Endothelial cell of umbilical vein (primary cell): Measurements from ENCODE around the gene PTPN3.

Experiments
- POLR2AphosphoS5 ChIP-seq: IDR thresholded peaks from 2 replicates; pipeline ENCODE4 v1.6.1; 2012; ENCODE audit warnings: low read depth, mild to moderate bottlenecking, control low read depth, low read length, moderate library complexity; ENCODE audit not compliant: insufficient read depth
- TF ChIP-seq, protein P1 (sequence below), 2 donors: IDR thresholded peaks; 1 replicate in 1 of 2; 2 replicates in 1 of 2; pipeline ENCODE4 v1.5.1; 2011; ENCODE audit warnings: low read length in 2 of 2, mild to moderate bottlenecking in 2 of 2, moderate library complexity in 2 of 2, control low read depth in 1 of 2, inconsistent platforms in 1 of 2, low read depth in 1 of 2; ENCODE audit not compliant: insufficient read depth in 1 of 2; ENCODE audit errors: extremely low read depth in 1 of 2

DNA sequence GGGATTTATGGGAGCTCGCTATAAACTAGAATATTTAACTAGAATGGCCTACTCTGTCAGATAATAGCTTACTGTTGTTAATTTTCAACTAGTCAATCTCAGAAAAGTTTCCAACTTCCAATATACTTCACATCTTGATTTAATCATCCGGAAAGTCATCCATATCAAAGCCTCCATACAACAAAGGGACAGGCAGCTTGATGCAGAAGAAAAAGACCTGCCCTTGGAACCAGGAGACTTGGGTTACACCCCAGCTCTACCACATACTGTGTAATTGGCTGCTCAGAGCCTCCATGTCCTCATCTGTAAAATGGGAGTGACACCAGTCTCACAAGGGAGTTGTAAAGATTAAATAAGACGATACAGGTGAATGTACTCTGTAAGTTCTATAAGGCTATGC lies 1.9 kb downstream of the PTPN3 start:
- TF ChIP-seq, protein P1, sequence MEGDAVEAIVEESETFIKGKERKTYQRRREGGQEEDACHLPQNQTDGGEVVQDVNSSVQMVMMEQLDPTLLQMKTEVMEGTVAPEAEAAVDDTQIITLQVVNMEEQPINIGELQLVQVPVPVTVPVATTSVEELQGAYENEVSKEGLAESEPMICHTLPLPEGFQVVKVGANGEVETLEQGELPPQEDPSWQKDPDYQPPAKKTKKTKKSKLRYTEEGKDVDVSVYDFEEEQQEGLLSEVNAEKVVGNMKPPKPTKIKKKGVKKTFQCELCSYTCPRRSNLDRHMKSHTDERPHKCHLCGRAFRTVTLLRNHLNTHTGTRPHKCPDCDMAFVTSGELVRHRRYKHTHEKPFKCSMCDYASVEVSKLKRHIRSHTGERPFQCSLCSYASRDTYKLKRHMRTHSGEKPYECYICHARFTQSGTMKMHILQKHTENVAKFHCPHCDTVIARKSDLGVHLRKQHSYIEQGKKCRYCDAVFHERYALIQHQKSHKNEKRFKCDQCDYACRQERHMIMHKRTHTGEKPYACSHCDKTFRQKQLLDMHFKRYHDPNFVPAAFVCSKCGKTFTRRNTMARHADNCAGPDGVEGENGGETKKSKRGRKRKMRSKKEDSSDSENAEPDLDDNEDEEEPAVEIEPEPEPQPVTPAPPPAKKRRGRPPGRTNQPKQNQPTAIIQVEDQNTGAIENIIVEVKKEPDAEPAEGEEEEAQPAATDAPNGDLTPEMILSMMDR (IDR thresholded peaks at IDR 0.05; ENCODE audit: extremely low read depth in 1 of 2, insufficient read depth in 1 of 2, low read depth in 1 of 2, low read length in 2 of 2), result no peak
- no peak for TF ChIP-seq POLR2AphosphoS5
